Mesenchymal stem cell (in vitro differentiated cells and primary cell): ENCODE results near the gene PRR16.
"Not testable (repeated sequence)": the region's sequence is repeated elsewhere in the genome, so short reads cannot be mapped to it uniquely, and the experiment has no call there.

Experiments used
- DNase-seq: peaks from one replicate; pipeline ENCODE4 v3.0.0-alpha.2; 2013
- H2AFZ ChIP-seq: one replicate; pipeline ENCODE4 v1.6.1; 2013; ENCODE audit warnings: low read depth, mild to moderate bottlenecking, control low read depth, inconsistent platforms, low read length, moderate library complexity
- H2AK5ac ChIP-seq: 2 replicates; pipeline ENCODE4 v1.6.1; 2013; ENCODE audit warnings: low read length, moderate library complexity, mild to moderate bottlenecking, inconsistent platforms; ENCODE audit not compliant: severe bottlenecking
- H2BK120ac ChIP-seq: one replicate; pipeline ENCODE4 v1.6.1; 2013; ENCODE audit warnings: low read depth, mild to moderate bottlenecking, inconsistent platforms, low read length, moderate library complexity
- H2BK12ac ChIP-seq, 2 experiments: one replicate each; pipeline ENCODE4 v1.6.1; 2013; ENCODE audit warnings: inconsistent platforms in 2 of 2, low read length in 2 of 2, mild to moderate bottlenecking in 2 of 2, moderate library complexity in 2 of 2, control low read depth in 1 of 2
- H2BK15ac ChIP-seq: one replicate; pipeline ENCODE4 v1.6.1; 2013; ENCODE audit warnings: mild to moderate bottlenecking, low read depth, inconsistent platforms; ENCODE audit not compliant: poor library complexity, severe bottlenecking
- H2BK5ac ChIP-seq: 2 replicates; pipeline ENCODE4 v1.6.1; 2013; ENCODE audit warnings: low read depth, mild to moderate bottlenecking, low read length, control low read depth, inconsistent platforms; ENCODE audit not compliant: poor library complexity, severe bottlenecking
- H3K14ac ChIP-seq, 2 experiments: one replicate each; pipeline ENCODE4 v1.6.1; 2013; ENCODE audit warnings: inconsistent platforms in 2 of 2, low read length in 2 of 2, control low read depth in 1 of 2, mild to moderate bottlenecking in 1 of 2, moderate library complexity in 1 of 2
- H3K18ac ChIP-seq, 2 experiments: one replicate each; pipeline ENCODE4 v1.6.1; 2013; ENCODE audit warnings: inconsistent platforms in 2 of 2, low read length in 2 of 2, control low read depth in 1 of 2, low read depth in 1 of 2, mild to moderate bottlenecking in 1 of 2
- H3K23ac ChIP-seq, 2 experiments: one replicate each; pipeline ENCODE4 v1.6.1; 2013; ENCODE audit warnings: inconsistent platforms in 2 of 2, low read length in 2 of 2, mild to moderate bottlenecking in 2 of 2, moderate library complexity in 2 of 2, control low read depth in 1 of 2
- H3K27ac ChIP-seq: 2 replicates; pipeline ENCODE4 v1.5.1; 2013; ENCODE audit warnings: mild to moderate bottlenecking, moderate library complexity, low read length, control low read depth, inconsistent platforms; ENCODE audit not compliant: poor library complexity, severe bottlenecking
- H3K27me3 ChIP-seq, 2 experiments: 2 replicates each; pipeline versions ENCODE4 v1.6.1 to v1.7.0; 2013; ENCODE audit warnings: low read length in 2 of 2, mild to moderate bottlenecking in 2 of 2, moderate library complexity in 2 of 2, control low read depth in 1 of 2, inconsistent platforms in 1 of 2; ENCODE audit not compliant: control insufficient read depth in 1 of 2, insufficient read depth in 1 of 2
- H3K36me3 ChIP-seq, 2 experiments: 2 replicates each; pipeline versions ENCODE4 v1.6.1 to v1.7.0; 2013; ENCODE audit warnings: low read length in 2 of 2, control low read depth in 1 of 2, inconsistent platforms in 1 of 2, low read depth in 1 of 2, mild to moderate bottlenecking in 1 of 2; ENCODE audit not compliant: insufficient read depth in 2 of 2, control insufficient read depth in 1 of 2
- H3K4ac ChIP-seq, 2 experiments: one replicate each; pipeline ENCODE4 v1.6.1; 2013; ENCODE audit warnings: inconsistent platforms in 2 of 2, low read length in 2 of 2, mild to moderate bottlenecking in 2 of 2, moderate library complexity in 2 of 2, control low read depth in 1 of 2, low read depth in 1 of 2
- H3K4me1 ChIP-seq: 2 replicates; pipeline ENCODE4 v1.6.1; 2013; ENCODE audit warnings: low read depth, low read length, control low read depth; ENCODE audit not compliant: control insufficient read depth, insufficient read depth
- H3K4me2 ChIP-seq: 2 replicates; pipeline ENCODE4 v1.6.1; 2013; ENCODE audit warnings: low read length, mild to moderate bottlenecking, inconsistent platforms; ENCODE audit not compliant: poor library complexity, severe bottlenecking
- H3K4me3 ChIP-seq, 2 experiments: 2 replicates each; pipeline versions ENCODE4 v1.5.1 to v1.7.0; 2013; ENCODE audit warnings: low read length in 2 of 2, mild to moderate bottlenecking in 2 of 2, control low read depth in 1 of 2, low read depth in 1 of 2; ENCODE audit not compliant: insufficient read depth in 1 of 2
- H3K79me1 ChIP-seq: replicated peaks from 2 replicates; pipeline ENCODE4 v1.6.1; 2013; ENCODE audit warnings: mild to moderate bottlenecking, control low read depth, low read length, inconsistent platforms; ENCODE audit not compliant: poor library complexity, severe bottlenecking
- H3K9ac ChIP-seq: 2 replicates; pipeline ENCODE4 v1.7.0; 2013; ENCODE audit warnings: mild to moderate bottlenecking, low read length, moderate library complexity
- H3K9me3 ChIP-seq: 2 replicates; pipeline ENCODE4 v1.7.0; 2013; ENCODE audit warnings: mild to moderate bottlenecking, low read length; ENCODE audit not compliant: control insufficient read depth
- H4K8ac ChIP-seq: one replicate; pipeline ENCODE4 v1.6.1; 2013; ENCODE audit warnings: inconsistent platforms, mild to moderate bottlenecking, low read length, moderate library complexity
- H4K91ac ChIP-seq: one replicate; pipeline ENCODE4 v1.6.1; 2013; ENCODE audit warnings: mild to moderate bottlenecking, low read length, inconsistent platforms
- WGBS: methylation state at CpG from one replicate; pipeline ENCODE4 v1.1.7; 2013; ENCODE audit warnings: mixed read lengths; 5-methylcytosine and 5-hydroxymethylcytosine counted together

Gene PRR16

GRCh38 chr5:120702817-120703538 is 238.9 kb downstream of the PRR16 start:
- H3K14ac ChIP-seq, H3K36me3 ChIP-seq, H3K18ac ChIP-seq, H3K79me1 ChIP-seq, H2BK12ac ChIP-seq, DNase-seq, H3K27me3 ChIP-seq, H3K9ac ChIP-seq, H2BK120ac ChIP-seq, H4K91ac ChIP-seq, H2BK15ac ChIP-seq, H4K8ac ChIP-seq, H3K4me1 ChIP-seq, H3K4me3 ChIP-seq, H2AK5ac ChIP-seq, H2AFZ ChIP-seq, H2BK5ac ChIP-seq, H3K27ac ChIP-seq, H3K23ac ChIP-seq, H3K4me2 ChIP-seq, H3K9me3 ChIP-seq, H3K4ac ChIP-seq: not testable (repeated sequence)
- WGBS = 47% methylated on average over 14 of the region's 16 CpGs

- no peak overlapping the region for H2BK15ac ChIP-seq
- no peak overlapping the region for H3K23ac ChIP-seq
- no peak overlapping the region for H2BK12ac ChIP-seq
- no peak overlapping the region for H3K18ac ChIP-seq
- 25% methylated on average over 1 of the region's 1 CpG for WGBS
- no peak overlapping the region for H3K27ac ChIP-seq
- no peak overlapping the region for H2BK120ac ChIP-seq
- H3K9me3 ChIP-seq = no peaks in the 10 kb centered on the region
- H3K79me1 ChIP-seq = no peaks in the 10 kb centered on the region
- H3K14ac ChIP-seq = no peak overlapping the region
- no peak for DNase-seq
- no peak overlapping the region for H3K4me3 ChIP-seq
- H3K4me1 ChIP-seq = no peaks in the 10 kb centered on the region
- H3K4me2 ChIP-seq = no peak overlapping the region
- no peak overlapping the region for H3K9ac ChIP-seq
- H3K27me3 ChIP-seq = no peaks in the 10 kb centered on the region
- H3K36me3 ChIP-seq = no peaks in the 10 kb centered on the region
- no peak overlapping the region for H2AFZ ChIP-seq
- H2AK5ac ChIP-seq = no peak overlapping the region
- no peak overlapping the region for H4K8ac ChIP-seq
- H2BK5ac ChIP-seq = no peak overlapping the region
- H4K91ac ChIP-seq = no peak overlapping the region
- H3K4ac ChIP-seq = no peak overlapping the region
Measured at GRCh38 chr5:120703918-120704587, 240.0 kb downstream of the PRR16 start.

- H3K4me2 ChIP-seq = no peak overlapping the region
- no peak overlapping the region for H2BK12ac ChIP-seq
- no peak overlapping the region for H3K27ac ChIP-seq
- H2BK120ac ChIP-seq = no peak overlapping the region
- no peak overlapping the region for H3K18ac ChIP-seq
- no peak overlapping the region for H4K8ac ChIP-seq
- H3K27me3 ChIP-seq = no peaks in the 10 kb centered on the region
- no peak overlapping the region for H4K91ac ChIP-seq
- H3K14ac ChIP-seq = no peak overlapping the region
- no peaks in the 10 kb centered on the region for H3K9me3 ChIP-seq
- no peak for DNase-seq
- no peak overlapping the region for H2AFZ ChIP-seq
- no peaks in the 10 kb centered on the region for H3K4me1 ChIP-seq
- no peaks in the 10 kb centered on the region for H3K79me1 ChIP-seq
- H2BK5ac ChIP-seq = no peak overlapping the region
- H3K23ac ChIP-seq = no peak overlapping the region
- no peaks in the 10 kb centered on the region for H3K36me3 ChIP-seq
- H2BK15ac ChIP-seq = no peak overlapping the region
- H2AK5ac ChIP-seq = no peak overlapping the region
- H3K4ac ChIP-seq = no peak overlapping the region
- no peak overlapping the region for H3K4me3 ChIP-seq
- no peak overlapping the region for H3K9ac ChIP-seq
Measured at GRCh38 chr5:120706877-120707276, 242.8 kb downstream of the PRR16 start.

- H4K8ac ChIP-seq = no peak overlapping the region
- no peak overlapping the region for H3K9ac ChIP-seq
- no peaks in the 10 kb centered on the region for H3K79me1 ChIP-seq
- H2BK15ac ChIP-seq = no peak overlapping the region
- no peak overlapping the region for H2BK12ac ChIP-seq
- H2BK5ac ChIP-seq = no peak overlapping the region
- no peak overlapping the region for H3K4me3 ChIP-seq
- no peak overlapping the region for H3K4ac ChIP-seq
- H3K9me3 ChIP-seq = no peaks in the 10 kb centered on the region
- no peak for DNase-seq
- H4K91ac ChIP-seq = no peak overlapping the region
- no peak overlapping the region for H2AFZ ChIP-seq
- no peaks in the 10 kb centered on the region for H3K36me3 ChIP-seq
- no peak overlapping the region for H2AK5ac ChIP-seq
- no peaks in the 10 kb centered on the region for H3K27me3 ChIP-seq
- H2BK120ac ChIP-seq = no peak overlapping the region
- no peak overlapping the region for H3K4me2 ChIP-seq
- H3K14ac ChIP-seq = no peak overlapping the region
- no peak overlapping the region for H3K27ac ChIP-seq
- no peak overlapping the region for H3K23ac ChIP-seq
- no peak overlapping the region for H3K18ac ChIP-seq
- WGBS = 100% methylated on average over 1 of the region's 3 CpGs
- no peaks in the 10 kb centered on the region for H3K4me1 ChIP-seq
Measured at GRCh38 chr5:120717381-120717780, 253.3 kb downstream of the PRR16 start.
